HepG2 (cell line): ENCODE measurements around the gene ELAC2. TPM values are rescaled to one million over a fixed set of nuclear protein-coding genes. Genes with fewer than 3 reads are reported as not detected.

Source experiments
- ATAC-seq: fragments of 200-7000 bp; cut with Tn5 transposase; 3 replicates; pipeline ENCODE4 v1.9.1; 2020; ENCODE audit warnings: mild to moderate bottlenecking, moderate library complexity
- BruUV-seq: library from RNA; stranded (reverse); fragments of 400-500 nt; replicated peaks from 2 replicates; lab custom pipeline; 2021; lab: Mats Ljungman, UMichigan
- CTCF ChIA-PET: fragments of 300-600 bp; formaldehyde crosslinking; extraction: SDS; loops from one replicate; lab custom pipeline; 2021; ENCODE audit warnings: low total read pairs, inconsistent platforms, low intra/inter-chr PET ratio; lab: Yijun Ruan, JAX
- POLR2A ChIA-PET: fragments of 350-600 bp; sonication (Branson Sonifier 250); formaldehyde crosslinking; loops from one replicate; lab custom pipeline; 2020; ENCODE audit warnings: antibody characterized with exemption, inconsistent platforms; lab: Yijun Ruan, JAX
- DNase-seq: peaks from one replicate; pipeline ENCODE4 v3.0.0-alpha.2; 2015; ENCODE audit warnings: low spot score
- FAIRE-seq: peaks from 3 replicates; lab custom pipeline; 2011; peaks lifted over from hg19 to GRCh38; lab: Jason Lieb, UNC
- H2AFZ ChIP-seq: one replicate; pipeline ENCODE4 v1.6.1; 2011; ENCODE audit warnings: low read length, inconsistent platforms
- H3K27ac ChIP-seq: fragments of 300-600 bp; 3 replicates; pipeline ENCODE4 v1.8.0; 2011; ENCODE audit warnings: mixed run types, mild to moderate bottlenecking, mixed read lengths, low read length, inconsistent platforms; ENCODE audit not compliant: insufficient read depth; ENCODE audit errors: extremely low read length
- H3K27me3 ChIP-seq, 2 experiments: fragments of 200-600 bp in 1 of 2; 2 replicates in 1 of 2; 3 replicates in 1 of 2; pipeline versions ENCODE4 v1.6.0 to v1.8.0; 2011; ENCODE audit warnings: low read length in 2 of 2, mild to moderate bottlenecking in 2 of 2, moderate library complexity in 2 of 2, inconsistent platforms in 1 of 2; ENCODE audit not compliant: insufficient read depth in 2 of 2, control insufficient read depth in 1 of 2
- H3K36me3 ChIP-seq, 2 experiments: fragments of 200-600 bp in 1 of 2; replicated peaks in 1 of 2; 2 replicates in 1 of 2; 3 replicates in 1 of 2; pipeline versions ENCODE4 v1.5.1 to v1.8.0; 2011; ENCODE audit warnings: low read length in 2 of 2, inconsistent platforms in 1 of 2; ENCODE audit not compliant: insufficient read depth in 2 of 2, control insufficient read depth in 1 of 2
- H3K4me1 ChIP-seq: 2 replicates; pipeline ENCODE4 v1.5.1; 2012; ENCODE audit warnings: low read length, inconsistent platforms; ENCODE audit not compliant: insufficient read depth
- H3K4me2 ChIP-seq: 2 replicates; pipeline ENCODE4 v1.6.0; 2011; ENCODE audit warnings: low read depth, low read length, inconsistent platforms
- H3K4me3 ChIP-seq, 3 experiments: fragments of 200-600 bp in 1 of 3; sonication (generic), shearing (Covaris generic) in 1 of 3; replicated peaks in 1 of 3; 2 replicates each; pipeline ENCODE4 v1.5.1; 2011 to 2016; ENCODE audit warnings: low read length in 3 of 3, inconsistent platforms in 2 of 3, low read depth in 2 of 3, mild to moderate bottlenecking in 2 of 3, control low read depth in 1 of 3, mixed read lengths in 1 of 3; ENCODE audit not compliant: insufficient read depth in 1 of 3
- H3K79me2 ChIP-seq: one replicate; pipeline ENCODE4 v1.6.1; 2011; ENCODE audit warnings: low read length, inconsistent platforms; ENCODE audit not compliant: insufficient read depth
- H3K9ac ChIP-seq: 2 replicates; pipeline ENCODE4 v1.6.0; 2011; ENCODE audit warnings: mild to moderate bottlenecking, low read depth, low read length, inconsistent platforms; ENCODE audit not compliant: insufficient read depth
- H3K9me3 ChIP-seq: 2 replicates; pipeline ENCODE4 v1.5.1; 2012; ENCODE audit warnings: mild to moderate bottlenecking, low read length
- H4K20me1 ChIP-seq: 2 replicates; pipeline ENCODE4 v1.6.0; 2011; ENCODE audit warnings: inconsistent platforms, mild to moderate bottlenecking, low read length, moderate library complexity; ENCODE audit not compliant: insufficient read depth
- AKNA ChIP-seq: sonication (generic); formaldehyde crosslinking; IDR thresholded peaks from 2 replicates; pipeline ENCODE4 v1.4.0; 2020; ENCODE audit warnings: missing genetic modification reagents, borderline replicate concordance
- DNMT1 ChIP-seq: sonication (generic); formaldehyde crosslinking; IDR thresholded peaks from 2 replicates; pipeline ENCODE4 v1.5.1; 2020; ENCODE audit warnings: mild to moderate bottlenecking, missing genetic modification reagents
- ESRRA ChIP-seq: sonication (generic); formaldehyde crosslinking; IDR thresholded peaks from 2 replicates; pipeline ENCODE4 v1.5.1; 2020; ENCODE audit warnings: mild to moderate bottlenecking, low read depth, missing genetic modification reagents
- ETV6 ChIP-seq: sonication (generic); formaldehyde crosslinking; conservative IDR thresholded peaks from 2 replicates; pipeline ENCODE4 v1.4.0; 2020; ENCODE audit warnings: missing genetic modification reagents
- FOXM1 ChIP-seq: sonication (generic); formaldehyde crosslinking; IDR thresholded peaks from 2 replicates; pipeline ENCODE4 v1.5.0; 2020; ENCODE audit warnings: missing genetic modification reagents
- HMGXB4 ChIP-seq, 2 experiments: sonication (generic) in 1 of 2; formaldehyde crosslinking in 1 of 2; IDR thresholded peaks; 2 replicates each; pipeline versions ENCODE4 v1.4.0 to v1.6.1; 2018 to 2020; ENCODE audit warnings: missing genetic modification reagents in 2 of 2, borderline replicate concordance in 1 of 2, low read depth in 1 of 2, mild to moderate bottlenecking in 1 of 2, missing biosample characterization in 1 of 2
- MAFG ChIP-seq: sonication (generic); formaldehyde crosslinking; IDR thresholded peaks from 2 replicates; pipeline ENCODE4 v1.5.1; 2020; ENCODE audit warnings: mild to moderate bottlenecking, missing genetic modification reagents
- PITX1 ChIP-seq: sonication (generic); formaldehyde crosslinking; IDR thresholded peaks from 2 replicates; pipeline ENCODE4 v1.5.1; 2020; ENCODE audit warnings: mild to moderate bottlenecking, missing genetic modification reagents
- SAFB2 ChIP-seq: sonication (generic); formaldehyde crosslinking; IDR thresholded peaks from 2 replicates; pipeline ENCODE4 v1.5.1; 2020; ENCODE audit warnings: missing genetic modification reagents, low read depth, mild to moderate bottlenecking, borderline replicate concordance
- SMAD9 ChIP-seq: sonication (generic); formaldehyde crosslinking; IDR thresholded peaks from 2 replicates; pipeline ENCODE4 v1.5.1; 2020; ENCODE audit warnings: mild to moderate bottlenecking, missing genetic modification reagents
- TOE1 ChIP-seq: sonication (generic); formaldehyde crosslinking; IDR thresholded peaks from 2 replicates; pipeline ENCODE4 v1.4.0; 2020; ENCODE audit warnings: mild to moderate bottlenecking, missing genetic modification reagents
- ZBTB21 ChIP-seq: sonication (generic); formaldehyde crosslinking; IDR thresholded peaks from 2 replicates; pipeline ENCODE4 v1.4.0; 2020; ENCODE audit warnings: missing genetic modification reagents
- ZNF225 ChIP-seq: sonication (generic); formaldehyde crosslinking; IDR thresholded peaks from 2 replicates; pipeline ENCODE4 v1.4.0; 2020; ENCODE audit warnings: mild to moderate bottlenecking, missing genetic modification reagents
- ZNF678 ChIP-seq: sonication (generic); formaldehyde crosslinking; IDR thresholded peaks from 2 replicates; pipeline ENCODE4 v1.4.0; 2020; ENCODE audit warnings: mild to moderate bottlenecking, missing genetic modification reagents
- WGBS: methylation state at CpG from one replicate; pipeline ENCODE4 v1.1.6; 2017; ENCODE audit warnings: low lambda C conversion rate; 5-methylcytosine and 5-hydroxymethylcytosine counted together
- in situ Hi-C: cut with HindIII; loops from 2 replicates; pipeline ENCODE4 v1.10.0; 2017; ENCODE audit warnings: low pct_unique_long_range_greater_than_20kb; ENCODE audit not compliant: extremely low pct_ligation_motif_present
- intact Hi-C: fragments of 100-400 bp; cut with micrococcal nuclease; formaldehyde crosslinking; loops from one replicate; pipeline ENCODE4 v1.10.0; 2022; ENCODE audit not compliant: unreplicated experiment
- polyA plus RNA-seq, 8 experiments: library from polyadenylated mRNA; depleted of rRNA in 3 of 8; stranded (reverse) in 7 of 8; unstranded in 1 of 8; fragments of >200 nt; fragmentation: Illumina TruSeq in 4 of 8; extraction: Trizol in 4 of 8; gene quantifications; 2 replicates each; pipeline versions ENCODE4 v1.2.1 to v1.2.3, GENCODE V29; 2011 to 2016; ENCODE audit warnings: low read depth in 4 of 8, missing spikeins in 1 of 8, mixed read lengths in 1 of 8; ENCODE audit not compliant: insufficient read depth in 1 of 8
- total RNA-seq, 5 experiments: library from RNA; depleted of rRNA; stranded (reverse); fragments of >200 nt; fragmentation: Illumina TruSeq; extraction: Trizol; gene quantifications; 2 replicates each; pipeline ENCODE4 v1.2.3, GENCODE V29; 2016; ENCODE audit warnings: low read depth in 1 of 5

The ELAC2 gene
- total and polyA plus RNA-seq, 2 of the 13 experiments (the other 11 are each of a cell fraction or from before 2014, with no cell fraction given), result 35.6 to 50.4 TPM

GRCh38 chr17:12977008-12977751 lies 40.6 kb downstream of the ELAC2 start:
- ATAC-seq, result no peak
- H3K9me3 ChIP-seq, result no peaks in the 10 kb centered on the region
- no peaks in the 10 kb centered on the region for H4K20me1 ChIP-seq
- ChIA-PET CTCF (no interaction called here), POLR2A (no interaction called here)
- no peak overlapping the region for H3K4me2 ChIP-seq
- no peak overlapping the region for H3K4me3 ChIP-seq
- in situ Hi-C loops (no loop called here), intact Hi-C loops (no loop called here)
- BruUV-seq, result no TSS peak
- H3K79me2 ChIP-seq, result no peaks in the 10 kb centered on the region
- H2AFZ ChIP-seq, result no peak overlapping the region
- no peak overlapping the region for H3K27ac ChIP-seq
- H3K4me1 ChIP-seq, result no peaks in the 10 kb centered on the region
- no peak for FAIRE-seq
- no peak for DNase-seq
- TF ChIP-seq ESRRA (CRISPR knock-in tag), result no peak
- no peak for TF ChIP-seq TOE1 (CRISPR knock-in tag)
- no peak for TF ChIP-seq ZBTB21 (CRISPR knock-in tag)
- TF ChIP-seq ZNF678 (CRISPR knock-in tag), result no peak
- TF ChIP-seq HMGXB4 (CRISPR knock-in tag; IDR thresholded peaks at IDR 0.05; ENCODE audit: borderline replicate concordance in 1 of 2, low read depth in 1 of 2), result no peak
- no peak for TF ChIP-seq SAFB2 (CRISPR knock-in tag)
- TF ChIP-seq ZNF225 (CRISPR knock-in tag), result no peak
- no peak for TF ChIP-seq DNMT1
- TF ChIP-seq PITX1 (CRISPR knock-in tag), result no peak
- TF ChIP-seq AKNA (CRISPR knock-in tag), result no peak
- no peak for TF ChIP-seq SMAD9
- TF ChIP-seq MAFG, result no peak
- no peak for TF ChIP-seq FOXM1 (CRISPR knock-in tag)
- TF ChIP-seq ETV6 (CRISPR knock-in tag), result no peak
- 69% methylated on average over 13 of the region's 13 CpGs for WGBS
- H3K36me3 ChIP-seq, result no peaks in the 10 kb centered on the region
- no peaks in the 10 kb centered on the region; a peak in 1 of 5 replicates for H3K27me3 ChIP-seq
- no peak overlapping the region for H3K9ac ChIP-seq
